K562 (cell line): Measurements from ENCODE around the gene SUPT5H. TPM values are rescaled to one million over a fixed set of nuclear protein-coding genes. Genes with fewer than 3 reads are reported as not detected.
A peak's percentile ranks its signal among the peaks of the same experiment; 100 is the strongest.

Experiments used
- BCL6 ChIP-seq: fragments of 250-450 bp; sonication (Bioruptor Pico); IDR thresholded peaks from 2 replicates; pipeline ENCODE4 v1.4.0; 2020
- CREB5 ChIP-seq: fragments of 250-450 bp; sonication (Bioruptor Pico); IDR thresholded peaks from 2 replicates; pipeline ENCODE4 v1.5.0; 2020; ENCODE audit warnings: mild to moderate bottlenecking
- FOXM1 ChIP-seq, 2 experiments: fragments of 450-650 bp in 1 of 2; sonication (generic) in 1 of 2; formaldehyde crosslinking in 1 of 2; IDR thresholded peaks; 2 replicates each; pipeline versions ENCODE4 v1.6.1 to v1.9.0; 2017 to 2022; ENCODE audit warnings: low read depth in 2 of 2, mild to moderate bottlenecking in 2 of 2, missing genetic modification reagents in 1 of 2, moderate library complexity in 1 of 2
- FOXO4 ChIP-seq: fragments of 450-650 bp; formaldehyde crosslinking; IDR thresholded peaks from 2 replicates; pipeline ENCODE4 v1.4.0; 2020; ENCODE audit warnings: mild to moderate bottlenecking, moderate library complexity
- GABPB2 ChIP-seq: fragments of 250-450 bp; sonication (Bioruptor Pico); conservative IDR thresholded peaks from 2 replicates; pipeline ENCODE4 v1.5.1; 2021; ENCODE audit warnings: mild to moderate bottlenecking
- GATAD2A ChIP-seq: fragments of 450-650 bp; IDR thresholded peaks from 2 replicates; pipeline ENCODE4 v1.6.1; 2017
- GTF2E2 ChIP-seq: fragments of 200-800 bp; sonication (Bioruptor generic); IDR thresholded peaks from 2 replicates; pipeline ENCODE4 v1.6.1; 2016; ENCODE audit warnings: missing genetic modification characterization, missing compliant biosample characterization
- HBP1 ChIP-seq: fragments of 450-650 bp; formaldehyde crosslinking; IDR thresholded peaks from 2 replicates; pipeline ENCODE4 v1.4.0; 2022; ENCODE audit warnings: missing genetic modification characterization
- HDGF ChIP-seq: fragments of 450-650 bp; IDR thresholded peaks from 2 replicates; pipeline ENCODE4 v1.6.1; 2016
- JUND ChIP-seq, 2 experiments: IDR thresholded peaks; 2 replicates in 1 of 2; 3 replicates in 1 of 2; pipeline ENCODE4 v1.6.1; 2011; ENCODE audit warnings: borderline replicate concordance in 2 of 2, low read depth in 2 of 2, low read length in 2 of 2, improper control_type of control experiment in 1 of 2, missing biosample characterization in 1 of 2, missing genetic modification characterization in 1 of 2, missing genetic modification reagents in 1 of 2
- LEF1 ChIP-seq: fragments of 450-650 bp; IDR thresholded peaks from 2 replicates; pipeline ENCODE4 v1.6.1; 2016; ENCODE audit warnings: mild to moderate bottlenecking
- RBM25 ChIP-seq: fragments of 200-400 bp; formaldehyde crosslinking; IDR thresholded peaks from 2 replicates; pipeline ENCODE4 v1.6.1; 2018; ENCODE audit warnings: low read length, low read depth, moderate library complexity; ENCODE audit not compliant: severe bottlenecking
- RBM34 ChIP-seq: fragments of 200-400 bp; formaldehyde crosslinking; IDR thresholded peaks from 2 replicates; pipeline ENCODE4 v1.6.1; 2018; ENCODE audit warnings: low read length, borderline replicate concordance; ENCODE audit not compliant: insufficient read depth
- SP2 ChIP-seq: IDR thresholded peaks from 2 replicates; pipeline ENCODE4 v1.6.1; 2011; ENCODE audit warnings: mild to moderate bottlenecking, low read depth, low read length, moderate library complexity; ENCODE audit not compliant: poor library complexity, severe bottlenecking; ENCODE audit errors: extremely low read depth
- TEAD1 ChIP-seq, 2 experiments: fragments of 450-650 bp in 1 of 2; sonication (generic) in 1 of 2; formaldehyde crosslinking; IDR thresholded peaks; 2 replicates each; pipeline versions ENCODE4 v1.4.0 to v1.8.0; 2020 to 2022; ENCODE audit warnings: mild to moderate bottlenecking in 2 of 2, missing genetic modification reagents in 1 of 2
- TFAM ChIP-seq: fragments of 250-450 bp; sonication (Bioruptor Pico); conservative IDR thresholded peaks from 2 replicates; pipeline ENCODE4 v1.5.0; 2021; ENCODE audit warnings: mild to moderate bottlenecking, moderate library complexity
- ZBED1 ChIP-seq: IDR thresholded peaks from 2 replicates; pipeline ENCODE4 v1.6.1; 2014
- ZFX ChIP-seq: sonication (generic); formaldehyde crosslinking; IDR thresholded peaks from 2 replicates; pipeline ENCODE4 v1.8.0; 2022; ENCODE audit warnings: mild to moderate bottlenecking, missing genetic modification reagents, moderate library complexity
- ZNF561 ChIP-seq: fragments of 450-650 bp; formaldehyde crosslinking; conservative IDR thresholded peaks from 2 replicates; pipeline ENCODE4 v1.4.0; 2020; ENCODE audit warnings: mild to moderate bottlenecking, moderate library complexity
- ZNF740 ChIP-seq, 3 experiments: fragments of 200-800 bp in 1 of 3; sonication (Bioruptor generic) in 1 of 3; sonication (generic) in 1 of 3; formaldehyde crosslinking in 1 of 3; IDR thresholded peaks; 2 replicates each; pipeline versions ENCODE4 v1.6.1 to v1.8.0; 2016 to 2022; ENCODE audit warnings: mild to moderate bottlenecking in 2 of 3, missing compliant biosample characterization in 2 of 3, missing genetic modification characterization in 2 of 3, missing genetic modification reagents in 1 of 3
- ZNF764 ChIP-seq: fragments of 250-450 bp; sonication (Bioruptor Pico); IDR thresholded peaks from 2 replicates; pipeline ENCODE4 v1.4.0; 2020; ENCODE audit warnings: low read depth, mild to moderate bottlenecking, moderate library complexity
- ZNF766 ChIP-seq: fragments of 200-800 bp; sonication (Bioruptor generic); conservative IDR thresholded peaks from 2 replicates; pipeline ENCODE4 v1.6.1; 2016; ENCODE audit warnings: missing genetic modification characterization, missing compliant biosample characterization
- polyA plus RNA-seq, 8 experiments: library from polyadenylated mRNA; depleted of rRNA in 4 of 8; stranded (reverse) in 5 of 8; unstranded in 3 of 8; fragments of >200 nt; fragmentation: Nextera tagmentation in 2 of 8; fragmentation: Illumina TruSeq in 1 of 8; extraction: Ambion mirVana in 2 of 8; extraction: Trizol in 1 of 8; gene quantifications; 2 replicates each; pipeline versions ENCODE4 v1.2.1 to v1.2.3, GENCODE V29; 2011 to 2014; ENCODE audit warnings: inconsistent platforms in 1 of 8, missing spikeins in 1 of 8
- total RNA-seq, 7 experiments: library from RNA; depleted of rRNA in 6 of 7; stranded (reverse); fragments of >200 nt in 6 of 7; fragmentation: Illumina TruSeq in 2 of 7; extraction: Trizol in 2 of 7; gene quantifications; 2 replicates each; pipeline versions ENCODE4 v1.2.1 to v1.2.3, GENCODE V29; 2011 to 2021; ENCODE audit warnings: low replicate concordance in 1 of 7

SUPT5H gene
- total and polyA plus RNA-seq, 9 of the 15 experiments (the other 6 are each of a cell fraction or from before 2014, with no cell fraction given): 13.3 to 85.9 (median 35.9) TPM

- TF ChIP-seq ZNF766 (0 out of 2 replicates have a peak, but pooled peaks have one; percentile 33), HDGF (no peak), GABPB2 (CRISPR knock-in tag) (no peak), SP2 (peak; percentile 42), FOXM1 (IDR thresholded peaks at IDR 0.05; ENCODE audit: low read depth) (no peak), FOXM1 (CRISPR knock-in tag; IDR thresholded peaks at IDR 0.05; ENCODE audit: low read depth) (no peak), JUND (IDR thresholded peaks at IDR 0.05; ENCODE audit: borderline replicate concordance, low read depth, low read length) (peak; percentile 80), JUND (tag; IDR thresholded peaks at IDR 0.05; ENCODE audit: borderline replicate concordance, low read depth, low read length) (no peak; the same call in 2 of the 3 replicates), ZFX (CRISPR knock-in tag) (peak; percentile 91), RBM25 (peak; percentile 86), ZNF764 (CRISPR knock-in tag) (no peak), CREB5 (CRISPR knock-in tag) (no peak), TEAD1 (CRISPR knock-in tag; IDR thresholded peaks at IDR 0.05) (peak in 1 of 2 experiments; percentile 82; a peak in 2 of 4 replicates), ZNF561 (CRISPR knock-in tag) (no peak), ZNF740 (CRISPR knock-in tag; IDR thresholded peaks at IDR 0.05) (no peak), ZNF740 (tag; IDR thresholded peaks at IDR 0.05) (no peak), ZBED1 (no peak), LEF1 (no peak), FOXO4 (no peak), HBP1 (CRISPR knock-in tag) (no peak), GATAD2A (no peak), GTF2E2 (peak; percentile 79), BCL6 (no peak), RBM34 (no peak), TFAM (CRISPR knock-in tag) (no peak)
Observed at GRCh38 chr19:39480337-39481228, 35.2 kb downstream of the SUPT5H start, which contains the start of gene TIMM50 (continued).
